GM20431 (cell line): Measurements from ENCODE around the gene ZNF692.
"Not testable (repeated sequence)": the region's sequence is repeated elsewhere in the genome, so short reads cannot be mapped to it uniquely, and the experiment has no call there.

Source experiments
- in situ Hi-C: fragments of 300-500 bp; cut with MseI, MboI; formaldehyde crosslinking; loops from one replicate; pipeline ENCODE4 v1.15.0; 2020; ENCODE audit warnings: low sequenced_read_pairs; ENCODE audit not compliant: unreplicated experiment

The ZNF692 gene

DNA sequence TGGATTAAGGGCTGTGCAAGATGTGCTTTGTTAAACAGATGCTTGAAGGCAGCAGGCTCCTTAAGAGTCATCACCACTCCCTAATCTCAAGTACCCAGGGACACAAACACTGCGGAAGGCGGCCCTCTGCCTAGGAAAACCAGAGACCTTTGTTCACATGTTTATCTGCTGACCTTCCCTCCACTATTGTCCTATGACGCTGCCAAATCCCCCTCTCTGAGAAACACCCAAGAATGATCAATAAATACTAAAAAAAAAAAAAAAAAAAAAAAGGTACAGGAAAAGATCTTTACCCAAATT lies 28.2 kb downstream of the ZNF692 start:
- in situ Hi-C loops, result not testable (repeated sequence)

- in situ Hi-C loops, result no loop called here
Observed at GRCh38 chr1:248828845-248829244, 30.0 kb downstream of the ZNF692 start.

DNA sequence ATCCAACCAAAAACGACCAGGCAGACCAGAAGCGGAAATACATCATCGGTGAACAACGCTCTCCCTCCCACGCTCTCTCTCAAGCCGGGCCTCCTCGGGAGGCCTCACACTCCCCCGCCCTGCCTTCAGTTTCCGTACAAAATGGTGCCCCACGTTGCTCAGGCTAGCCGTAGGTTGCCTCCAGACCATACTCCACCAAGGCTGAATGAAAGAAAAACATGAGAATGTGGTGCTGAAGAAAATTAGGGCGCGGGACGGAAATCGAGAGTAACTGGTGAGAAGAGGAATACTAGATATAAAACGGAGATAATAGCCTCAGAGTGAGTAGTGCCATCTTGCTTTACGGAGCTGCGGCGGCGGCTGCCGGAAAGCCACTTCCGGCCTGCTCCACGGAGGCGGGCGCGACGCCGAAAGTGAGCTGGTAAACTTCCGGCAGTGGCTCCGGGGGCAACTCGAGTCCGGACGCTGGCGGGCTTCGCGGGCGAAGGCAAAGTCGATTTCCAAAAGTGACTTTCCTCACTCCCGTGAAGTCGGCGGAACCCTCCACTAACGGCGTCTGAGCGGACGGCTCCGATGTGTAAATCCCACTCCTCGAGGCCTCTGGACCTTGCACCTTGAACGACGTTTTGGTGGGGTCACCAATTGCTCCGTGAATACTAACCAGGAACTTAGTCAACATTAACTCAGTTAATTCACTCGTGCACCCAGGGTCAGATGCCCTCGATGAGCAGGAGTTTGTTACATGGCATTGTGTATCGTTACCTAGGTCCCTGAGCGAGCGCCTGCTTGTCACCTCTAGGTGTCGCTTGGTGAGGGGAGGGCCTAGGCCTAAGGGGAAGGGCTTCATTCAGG lies 32.8 kb downstream of the ZNF692 start, which contains the start of gene SH3BP5L:
Gene SH3BP5L, minus strand, starts transcription at position 7 of the 852 bp plus-strand sequence. CDS start 980 bp downstream, outside the sequence.
- in situ Hi-C loops, result no loop called here

GRCh38 chr1:248825573-248825908 lies 33.3 kb downstream of the ZNF692 start:
- in situ Hi-C loops, result no loop called here

DNA sequence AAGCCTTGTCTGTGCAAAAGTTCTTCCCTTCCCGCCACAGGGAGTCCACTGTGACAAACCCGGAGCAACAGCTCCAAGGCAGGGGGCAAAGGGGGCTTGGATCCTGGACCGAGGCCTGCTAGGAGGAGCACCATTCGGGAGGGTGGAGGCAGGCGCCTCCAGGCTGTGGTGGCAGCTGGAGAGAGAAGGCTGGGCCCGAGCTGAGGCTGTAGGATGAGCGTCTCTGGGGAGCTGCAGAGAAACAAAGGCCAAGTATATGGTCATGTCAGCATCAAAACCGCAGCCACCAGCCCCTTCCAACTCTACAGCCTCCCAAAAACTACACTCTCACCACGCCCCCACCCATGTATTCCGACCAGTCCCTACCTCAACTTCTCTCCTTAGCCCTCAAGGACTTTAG lies 33.7 kb downstream of the ZNF692 start:
- in situ Hi-C loops, result no loop called here

DNA sequence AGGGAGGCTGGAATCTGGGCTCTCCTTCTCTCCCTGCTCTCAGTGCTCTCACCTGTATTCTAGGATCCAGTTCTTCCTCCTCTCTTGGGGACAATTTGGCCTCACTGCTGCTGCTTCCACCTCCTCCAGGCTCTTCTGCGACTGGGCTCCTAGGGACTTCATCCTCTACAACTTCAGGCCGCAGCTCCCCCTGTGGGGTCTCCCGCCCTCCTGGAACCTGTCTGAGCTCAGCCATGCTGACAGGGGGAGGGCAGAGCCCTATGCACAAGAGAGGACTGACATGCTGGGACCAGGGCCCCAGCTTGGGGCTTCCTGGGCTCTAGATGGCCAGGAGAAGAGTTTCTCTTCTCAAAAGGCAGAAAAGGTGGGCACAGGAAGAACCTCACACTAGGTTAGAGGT lies 34.2 kb downstream of the ZNF692 start:
- in situ Hi-C loops, result no loop called here

- in situ Hi-C loops, result no loop called here
Observed at GRCh38 chr1:248824301-248824700, 34.6 kb downstream of the ZNF692 start.

DNA sequence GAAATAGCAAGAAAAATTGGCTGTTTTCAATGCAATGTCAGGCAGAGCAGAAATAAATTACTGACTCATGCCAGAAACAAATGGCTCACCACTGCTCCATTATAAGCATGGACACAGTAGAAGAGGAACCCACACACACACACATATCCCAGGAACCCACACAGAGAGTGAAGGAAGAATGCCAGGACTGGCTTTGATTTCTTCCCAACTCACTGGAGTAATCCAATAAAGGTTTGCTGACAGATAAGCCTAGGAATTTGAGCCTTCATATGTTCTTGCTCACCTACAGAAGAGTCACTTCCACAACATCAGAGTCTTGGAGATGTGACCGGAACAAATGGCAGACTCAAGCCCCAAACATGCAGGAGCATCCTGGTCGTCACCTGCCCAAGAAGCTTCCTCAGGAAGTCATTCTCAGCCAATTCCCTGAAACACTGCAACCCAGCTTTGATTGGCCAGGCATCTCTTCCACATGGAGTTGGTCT lies 35.3 kb downstream of the ZNF692 start:
- in situ Hi-C loops, result no loop called here

DNA sequence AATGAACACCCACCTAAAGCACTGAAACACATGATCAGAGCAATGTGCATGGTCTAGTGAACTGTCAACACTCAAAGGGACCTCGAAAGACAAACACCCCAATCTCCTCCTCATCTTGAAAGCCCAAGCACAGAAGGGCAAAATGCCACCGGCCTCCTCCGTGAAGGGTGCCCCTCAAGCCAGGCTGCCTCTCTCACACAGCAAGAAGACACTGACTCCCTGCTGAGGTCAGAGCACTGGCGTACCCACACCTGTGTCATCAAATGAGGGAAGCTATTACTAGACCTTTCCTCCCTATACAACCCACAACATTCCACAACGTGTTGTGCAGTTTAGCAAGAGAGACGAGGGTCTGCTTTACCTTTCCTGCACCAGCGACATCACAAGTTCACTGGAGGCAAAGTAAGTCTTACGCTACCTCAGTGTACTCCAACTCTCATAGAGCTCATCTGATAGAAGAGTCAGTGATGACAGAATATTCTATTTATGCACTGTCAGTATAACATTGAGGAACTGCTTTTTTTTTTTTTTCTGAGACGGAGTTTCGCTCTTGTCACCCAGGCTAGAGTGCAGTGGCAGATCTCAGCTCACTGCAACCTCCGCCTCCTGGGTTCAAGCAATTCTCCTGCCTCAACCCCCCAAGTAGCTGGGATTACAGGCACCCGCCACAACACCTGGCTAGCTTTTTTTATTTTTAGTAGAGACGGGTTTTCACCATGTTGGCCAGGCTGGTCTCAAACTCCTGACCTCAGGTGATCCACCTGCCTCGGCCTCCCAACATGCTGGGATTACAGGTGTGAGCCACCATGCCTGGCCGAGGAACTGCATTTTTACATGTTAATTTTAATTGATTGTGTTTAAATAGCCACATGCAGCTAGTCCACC lies 36.5 kb downstream of the ZNF692 start:
- in situ Hi-C loops, result no loop called here

GRCh38 chr1:248821641-248822040 lies 37.2 kb downstream of the ZNF692 start:
- in situ Hi-C loops, result no loop called here

DNA sequence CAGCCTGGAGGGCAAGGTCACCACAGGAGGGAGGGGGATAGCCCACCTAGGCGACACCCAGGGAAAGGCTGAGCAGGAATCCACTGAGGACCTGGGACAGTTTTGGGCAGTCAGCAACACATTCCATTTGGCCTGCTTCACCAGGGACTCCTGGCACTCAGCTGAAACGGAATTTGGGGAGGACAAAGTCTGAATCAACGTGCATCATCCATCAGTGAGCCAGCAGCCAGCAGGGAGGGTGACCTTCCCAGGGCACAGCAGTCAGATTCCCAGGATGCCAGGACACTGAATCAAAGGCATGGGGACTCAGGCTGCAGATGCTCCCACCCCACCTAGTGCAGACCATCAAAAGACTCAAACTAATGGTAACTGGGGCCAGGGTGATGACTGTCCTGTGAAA lies 37.8 kb downstream of the ZNF692 start:
- in situ Hi-C loops, result no loop called here

GRCh38 chr1:248820041-248820585 lies 38.8 kb downstream of the ZNF692 start:
- in situ Hi-C loops, result no loop called here

DNA sequence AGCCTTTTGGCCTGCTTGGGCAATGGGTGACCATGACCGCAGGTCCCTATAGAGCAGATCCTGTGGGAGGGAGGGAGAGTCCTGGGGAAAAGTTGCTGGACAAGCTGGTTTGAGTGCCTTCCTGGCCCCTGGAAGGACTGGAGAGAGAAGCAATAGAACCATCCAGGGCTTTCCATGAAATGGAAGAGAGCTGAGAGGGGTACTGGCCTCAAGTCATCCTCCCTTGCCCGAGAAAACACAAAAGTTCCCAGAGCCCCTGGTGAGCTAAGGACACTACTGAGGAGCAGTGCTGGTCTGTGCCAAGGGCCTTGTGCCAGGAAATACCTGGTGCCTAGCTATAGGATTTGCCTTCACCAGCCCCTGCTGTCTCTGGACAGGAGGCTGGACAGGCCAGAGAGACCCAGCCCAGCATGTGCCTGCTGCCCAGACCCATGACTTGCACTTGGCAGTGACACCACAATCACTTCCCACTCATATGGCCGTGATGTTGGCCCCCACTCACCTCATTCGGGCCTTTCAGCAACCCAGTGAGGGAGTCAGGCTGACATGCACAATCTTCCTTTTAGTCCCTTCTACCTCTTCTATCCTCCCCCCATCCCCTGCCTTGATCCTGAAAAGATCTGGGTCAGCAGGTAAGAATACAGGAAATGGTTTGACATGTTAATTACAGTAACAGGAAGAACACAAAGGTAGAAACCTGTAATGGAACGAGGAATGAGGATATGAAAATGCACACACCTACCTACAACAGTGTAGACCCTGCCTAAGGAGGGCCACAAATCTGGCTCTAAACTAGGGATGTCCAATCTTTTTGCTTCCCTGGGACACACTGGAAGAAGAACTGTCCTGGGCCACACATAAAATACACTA lies 40.1 kb downstream of the ZNF692 start:
- in situ Hi-C loops, result no loop called here

- in situ Hi-C loops, result no loop called here
Observed at GRCh38 chr1:248817065-248817464, 41.8 kb downstream of the ZNF692 start.

GRCh38 chr1:248816042-248816851 lies 42.6 kb downstream of the ZNF692 start:
- in situ Hi-C loops, result no loop called here

DNA sequence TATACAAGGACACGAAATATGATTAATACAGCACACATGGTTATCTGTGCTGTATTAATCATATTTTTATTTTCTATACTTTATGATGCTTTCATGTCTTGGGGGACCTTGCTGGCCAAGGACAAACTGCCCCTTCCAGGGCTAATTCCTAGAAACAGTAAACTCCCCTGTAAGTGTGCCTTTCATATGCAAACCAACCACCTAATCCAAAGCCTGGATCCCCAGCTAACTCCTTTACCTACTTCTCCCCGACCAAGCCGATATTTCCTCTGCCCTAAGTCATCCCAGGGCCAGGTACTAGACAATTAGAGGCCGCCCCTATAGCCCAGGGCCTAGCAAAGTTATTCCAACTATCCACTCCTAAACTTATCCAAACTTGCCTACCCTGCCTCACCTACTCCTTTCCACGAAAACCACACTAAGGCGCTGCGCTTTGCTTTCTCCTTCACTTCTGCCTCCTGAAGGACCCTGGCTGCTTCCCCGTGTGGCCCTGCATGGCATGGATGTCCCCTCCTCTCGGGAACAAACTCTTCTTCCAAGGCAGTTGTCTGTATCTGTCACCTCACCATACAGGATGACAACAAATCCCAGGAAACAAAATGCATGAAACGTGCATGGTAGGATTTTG lies 43.4 kb downstream of the ZNF692 start:
- in situ Hi-C loops, result no loop called here

DNA sequence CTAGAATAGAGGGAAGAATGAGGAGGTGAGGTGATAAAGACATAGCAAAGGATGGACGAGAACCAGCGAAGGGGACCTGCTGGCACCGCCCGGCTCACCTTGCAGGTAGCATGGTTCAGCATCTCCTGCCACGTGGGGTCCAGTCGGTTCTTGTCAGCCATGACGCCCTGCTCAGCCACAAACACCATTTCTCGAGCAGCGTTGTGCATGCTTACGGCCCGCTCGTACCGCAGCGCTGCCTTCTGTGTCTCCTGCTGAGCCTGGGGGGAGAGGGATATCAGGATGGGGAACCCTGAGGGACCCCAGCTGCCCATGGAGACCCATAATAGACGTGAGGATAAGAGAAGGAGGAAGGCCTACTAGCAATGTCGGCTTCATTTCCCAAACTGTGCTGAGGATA lies 44.5 kb downstream of the ZNF692 start:
- in situ Hi-C loops, result no loop called here

GRCh38 chr1:248813546-248813945 lies 45.3 kb downstream of the ZNF692 start:
- in situ Hi-C loops, result no loop called here
